Heart right ventricle (tissue), 16 donors: ENCODE measurements around the gene KLK11. TPM values are rescaled to one million over a fixed set of nuclear protein-coding genes. Genes with fewer than 3 reads are reported as not detected.

ENCODE experiments used
- ATAC-seq, 8 donors: fragments of 200-7000 bp; cut with Tn5 transposase; one replicate each; pipeline ENCODE4 v1.9.1; 2020; ENCODE audit warnings: mild to moderate bottlenecking in 8 of 8, moderate library complexity in 8 of 8, moderate number of reproducible peaks in 1 of 8
- DNase-seq, 2 donors: peaks; one replicate each; pipeline ENCODE4 v3.0.0-alpha.2; 2020
- H3K27ac ChIP-seq, 10 donors: fragments of 200-600 bp; sonication (generic) in 2 of 10; one replicate each; pipeline versions ENCODE4 v1.5.0 to v1.8.0; 2020 to 2022; ENCODE audit warnings: mild to moderate bottlenecking in 3 of 10
- H3K27me3 ChIP-seq, 7 donors: fragments of 200-600 bp; one replicate each; pipeline ENCODE4 v1.8.0; 2021 to 2022; ENCODE audit warnings: mild to moderate bottlenecking in 2 of 7
- H3K36me3 ChIP-seq, 9 donors: fragments of 200-600 bp; sonication (generic) in 1 of 9; one replicate each; pipeline versions ENCODE4 v1.5.0 to v1.8.0; 2020 to 2022; ENCODE audit warnings: mild to moderate bottlenecking in 2 of 9
- H3K4me1 ChIP-seq, 9 donors: fragments of 200-600 bp; sonication (generic) in 1 of 9; one replicate each; pipeline versions ENCODE4 v1.5.0 to v1.8.0; 2020 to 2022; ENCODE audit warnings: mild to moderate bottlenecking in 4 of 9
- H3K4me3 ChIP-seq, 10 donors: fragments of 200-600 bp; sonication (generic) in 2 of 10; one replicate each; pipeline versions ENCODE4 v1.5.0 to v1.8.0; 2020 to 2022; ENCODE audit warnings: mild to moderate bottlenecking in 7 of 10, moderate library complexity in 2 of 10
- H3K9me3 ChIP-seq, 11 donors: fragments of 200-600 bp in 10 of 11; sonication (generic) in 2 of 11; one replicate each; pipeline versions ENCODE4 v1.5.0 to v1.8.0; 2013 to 2022; ENCODE audit warnings: mild to moderate bottlenecking in 2 of 11, control low read depth in 1 of 11, moderate library complexity in 1 of 11
- WGBS, 2 donors: extraction: QIAGEN DNeasy Blood & Tissue Kit; methylation state at CpG; one replicate each; pipeline ENCODE4 v1.1.7; 2013; ENCODE audit warnings: inconsistent platforms in 1 of 2; 5-methylcytosine and 5-hydroxymethylcytosine counted together
- intact Hi-C, 10 donors: fragments of 100-400 bp; cut with DNase I; formaldehyde crosslinking; loops; one replicate each; pipeline versions ENCODE4 v1.11.1 to v1.14.2; 2022
- polyA plus RNA-seq, 2 donors: library from polyadenylated mRNA; stranded (reverse); fragments of 200-250 nt; gene quantifications; one replicate each; pipeline ENCODE4 v1.2.3, GENCODE V29; 2013
- total RNA-seq, 10 donors: library from RNA; stranded (reverse); fragmentation: NEBNext Ultra II Directional in 3 of 10; extraction: Animal tissue kit (Norgen Biotek cat#: 25700) in 3 of 10; gene quantifications; one replicate each; pipeline versions ENCODE4 v1.2.1 to v1.2.4, GENCODE V29; 2021 to 2023
- TF ChIP-seq, protein P1 (sequence below), 9 donors: fragments of 200-600 bp; sonication (generic) in 2 of 9; IDR thresholded peaks; one replicate each; pipeline versions ENCODE4 v1.5.0 to v1.8.0; 2021 to 2022; ENCODE audit warnings: antibody characterized with exemption in 9 of 9, mild to moderate bottlenecking in 5 of 9, moderate library complexity in 1 of 9
- donor health status: Arrhythmogenic right ventricular cardiomyopathy.
- donor health status: ischemic (EF 13 %, LVEDD 7.1; RV severe dilation, severe dysfunction).
- donor health status: healthy with polysubstance abuse.
- donor health status: DM: no; HTN: yes; CAD: no.
- donor health status: DM: no; HTN: no; CAD: no.
- donor health status: ischemic (EF 25% LVEDD 6.9; RV normal size, moderate dysfunction).
- donor health status: ischemic (EF 25% LVEDD 5.7; RV mildly dilated, moderate dysfunction).
- donor health status: healthy.
- donor health status: DM: yes; HTN: yes; CAD: no.
- donor health status: Ischemic cardiomyopathy.
- donor health status: ischemic (EF 35%, LVEDD 5.7; RV mildly dilated, moderate dysfunction).
- donor health status: nonischemic (EF 11% LVEDD 7.7; RV severe dilation, severe dysfunction).
- donor health status: DM: yes; HTN: yes; CAD: no.
- donor health status: PGD.
- donor health status: ischemic (EF 29% LVEDD 5.4; RV normal size, mild dysfunction).
- donor health status: nonischemic (EF 23%, LVEDD 6.1; RV moderate dilation, normal function).

KLK11 gene
- total and polyA plus RNA-seq, 12 donors: 0.27 to 0.59 (median 0.43) TPM; not detected in 6

DNA sequence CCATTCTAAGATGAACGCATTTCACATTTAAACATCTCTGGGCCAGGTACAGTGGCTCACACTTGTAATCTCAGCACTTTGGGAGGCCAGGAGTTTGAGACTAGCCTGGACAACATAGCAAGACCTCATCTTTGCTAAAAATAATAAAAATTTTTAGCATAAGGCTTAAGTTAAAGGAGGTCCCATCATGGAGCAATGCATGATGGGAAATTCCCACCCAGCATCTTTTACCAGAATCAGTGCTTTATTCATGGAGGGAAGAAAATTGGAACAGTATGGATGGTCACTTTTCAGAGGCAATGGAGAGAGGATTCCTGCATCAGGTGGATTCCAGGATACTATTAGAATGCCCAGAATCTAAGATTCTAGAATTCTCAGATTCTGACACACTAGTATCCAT lies 21.2 kb downstream of the KLK11 start:
- TF ChIP-seq, protein P1, sequence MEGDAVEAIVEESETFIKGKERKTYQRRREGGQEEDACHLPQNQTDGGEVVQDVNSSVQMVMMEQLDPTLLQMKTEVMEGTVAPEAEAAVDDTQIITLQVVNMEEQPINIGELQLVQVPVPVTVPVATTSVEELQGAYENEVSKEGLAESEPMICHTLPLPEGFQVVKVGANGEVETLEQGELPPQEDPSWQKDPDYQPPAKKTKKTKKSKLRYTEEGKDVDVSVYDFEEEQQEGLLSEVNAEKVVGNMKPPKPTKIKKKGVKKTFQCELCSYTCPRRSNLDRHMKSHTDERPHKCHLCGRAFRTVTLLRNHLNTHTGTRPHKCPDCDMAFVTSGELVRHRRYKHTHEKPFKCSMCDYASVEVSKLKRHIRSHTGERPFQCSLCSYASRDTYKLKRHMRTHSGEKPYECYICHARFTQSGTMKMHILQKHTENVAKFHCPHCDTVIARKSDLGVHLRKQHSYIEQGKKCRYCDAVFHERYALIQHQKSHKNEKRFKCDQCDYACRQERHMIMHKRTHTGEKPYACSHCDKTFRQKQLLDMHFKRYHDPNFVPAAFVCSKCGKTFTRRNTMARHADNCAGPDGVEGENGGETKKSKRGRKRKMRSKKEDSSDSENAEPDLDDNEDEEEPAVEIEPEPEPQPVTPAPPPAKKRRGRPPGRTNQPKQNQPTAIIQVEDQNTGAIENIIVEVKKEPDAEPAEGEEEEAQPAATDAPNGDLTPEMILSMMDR (IDR thresholded peaks at IDR 0.05): no peak
- DNase-seq: no peak
- intact Hi-C loops: loop anchor here in 1 of 10 donors (10.0 kb wide), 1 partner anchor 70 kb away; no protein-coding TSS in a partner anchor
- no peak for ATAC-seq
- no peaks in the 10 kb centered on the region for H3K36me3 ChIP-seq
- 91 to 92% methylated on average over 1 of the region's 1 CpG for WGBS, 2 donors
- peaks cover 6 to 82% (median 73%) of the 10 kb centered on the region in 7 donors for H3K27me3 ChIP-seq
- no peak overlapping the region for H3K27ac ChIP-seq
- no peaks in the 10 kb centered on the region for H3K4me1 ChIP-seq
- no peaks in the 10 kb centered on the region for H3K9me3 ChIP-seq
- H3K4me3 ChIP-seq: no peak overlapping the region

DNA sequence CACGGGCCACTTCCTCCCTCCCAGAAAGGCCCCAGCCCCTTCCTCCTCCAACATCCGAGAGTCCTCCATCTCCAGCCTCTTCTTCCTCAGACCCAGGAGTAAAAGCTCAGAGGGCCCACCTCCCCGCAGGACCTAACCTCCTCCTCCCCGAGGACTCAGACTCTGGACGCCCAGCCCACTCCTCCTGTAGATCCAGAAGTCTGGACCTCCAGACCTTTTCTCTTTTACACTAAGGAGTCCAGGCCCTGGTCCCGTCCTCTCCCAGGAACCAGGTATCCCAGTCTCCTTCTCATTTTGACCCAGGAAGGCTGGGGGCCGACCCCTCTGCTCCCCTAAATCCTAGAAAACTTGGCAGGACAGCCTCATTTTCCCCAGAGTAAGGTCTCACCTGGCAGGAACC lies 23.1 kb downstream of the KLK11 start:
- TF ChIP-seq, protein P1 (IDR thresholded peaks at IDR 0.05): no peak
- intact Hi-C loops: loop anchor here in 1 of 10 donors (10.0 kb wide), 1 partner anchor 69 kb away; no protein-coding TSS in a partner anchor
- H3K4me1 ChIP-seq: no peaks in the 10 kb centered on the region
- no peaks in the 10 kb centered on the region for H3K9me3 ChIP-seq
- peaks cover 6 to 83% (median 77%) of the 10 kb centered on the region in 7 donors for H3K27me3 ChIP-seq
- WGBS, 2 donors: 73 to 77% methylated on average over 7 of the region's 7 CpGs
- DNase-seq (no peak), ATAC-seq (no peak)
- no peaks in the 10 kb centered on the region for H3K36me3 ChIP-seq
- H3K27ac ChIP-seq: no peak overlapping the region
- H3K4me3 ChIP-seq: no peak overlapping the region

- TF ChIP-seq, protein P1 (IDR thresholded peaks at IDR 0.05): no peak
- Histone ChIP-seq H3K27ac (no peak overlapping the region), H3K36me3 (no peaks in the 10 kb centered on the region), H3K4me3 (no peak overlapping the region), H3K4me1 (no peaks in the 10 kb centered on the region), H3K9me3 (no peaks in the 10 kb centered on the region), H3K27me3 (peaks cover 6 to 83% (median 79%) of the 10 kb centered on the region in 7 donors)
- no peak for DNase-seq
- 46 to 61% methylated on average over 42 of the region's 42 CpGs for WGBS, 2 donors
- no peak for ATAC-seq
- intact Hi-C loops: loop anchor here in 1 of 10 donors (10.0 kb wide), 1 partner anchor 68 kb away; no protein-coding TSS in a partner anchor
Observed at GRCh38 chr19:51002542-51003311, 23.7 kb downstream of the KLK11 start.

GRCh38 chr19:51002089-51002532 lies 24.3 kb downstream of the KLK11 start:
- ATAC-seq: no peak
- 30 to 43% methylated on average over 12 of the region's 12 CpGs for WGBS, 2 donors
- TF ChIP-seq, protein P1 (IDR thresholded peaks at IDR 0.05): no peak

More at GRCh38 chr19:51002089-51002532, 24.3 kb downstream of the KLK11 start:
- Histone ChIP-seq H3K4me3 (no peak overlapping the region), H3K4me1 (no peaks in the 10 kb centered on the region), H3K9me3 (no peaks in the 10 kb centered on the region), H3K27me3 (peaks cover 6 to 87% (median 76%) of the 10 kb centered on the region in 7 donors), H3K36me3 (no peaks in the 10 kb centered on the region), H3K27ac (no peak overlapping the region)
- no peak for DNase-seq
- intact Hi-C loops: loop anchor here in 1 of 10 donors (10.0 kb wide), 1 partner anchor 67 kb away; no protein-coding TSS in a partner anchor
